H9 (cell line): ENCODE results near the gene TAS2R8. TPM values are rescaled to one million over a fixed set of nuclear protein-coding genes. Genes with fewer than 3 reads are reported as not detected.

ENCODE experiments used
- DNase-seq: peaks from one replicate; pipeline ENCODE4 v3.0.0-alpha.2; 2017
- H2AFZ ChIP-seq: one replicate; pipeline ENCODE4 v1.6.1; 2013; ENCODE audit warnings: mild to moderate bottlenecking, low read length, control low read depth, moderate library complexity
- H2AK5ac ChIP-seq: 2 replicates; pipeline ENCODE4 v1.6.1; 2013; ENCODE audit warnings: low read length, control low read depth, mixed read lengths; ENCODE audit not compliant: insufficient read length
- H2BK120ac ChIP-seq: one replicate; pipeline ENCODE4 v1.6.1; 2013; ENCODE audit warnings: low read depth, mild to moderate bottlenecking, low read length, control low read depth, inconsistent platforms; ENCODE audit not compliant: poor library complexity, severe bottlenecking
- H2BK12ac ChIP-seq: 2 replicates; pipeline ENCODE4 v1.6.1; 2013; ENCODE audit warnings: low read length, control low read depth, mixed read lengths, low read depth; ENCODE audit not compliant: insufficient read length
- H2BK15ac ChIP-seq: 2 replicates; pipeline ENCODE4 v1.6.1; 2013; ENCODE audit warnings: low read depth, low read length, control low read depth
- H2BK20ac ChIP-seq: one replicate; pipeline ENCODE4 v1.6.1; 2013; ENCODE audit warnings: low read depth, mild to moderate bottlenecking, low read length, control low read depth, inconsistent platforms; ENCODE audit not compliant: poor library complexity, severe bottlenecking
- H2BK5ac ChIP-seq: 2 replicates; pipeline ENCODE4 v1.6.1; 2013; ENCODE audit warnings: low read length, control low read depth, mixed read lengths; ENCODE audit not compliant: insufficient read length
- H3K14ac ChIP-seq: 2 replicates; pipeline ENCODE4 v1.6.1; 2013; ENCODE audit warnings: low read length, control low read depth; ENCODE audit not compliant: insufficient read depth
- H3K18ac ChIP-seq: 2 replicates; pipeline ENCODE4 v1.6.1; 2013; ENCODE audit warnings: low read depth, mild to moderate bottlenecking, mixed read lengths, low read length, control low read depth; ENCODE audit not compliant: insufficient read length
- H3K23ac ChIP-seq: 2 replicates; pipeline ENCODE4 v1.6.1; 2013; ENCODE audit warnings: low read length, control low read depth, mixed read lengths, low read depth; ENCODE audit not compliant: insufficient read length
- H3K23me2 ChIP-seq: 2 replicates; pipeline ENCODE4 v1.6.1; 2013; ENCODE audit warnings: low read depth, mild to moderate bottlenecking, mixed read lengths, low read length, control low read depth; ENCODE audit not compliant: insufficient read length, poor library complexity, severe bottlenecking
- H3K27ac ChIP-seq: 2 replicates; pipeline ENCODE4 v1.5.1; 2013; ENCODE audit warnings: low read length, control low read depth, mixed read lengths, low read depth; ENCODE audit not compliant: insufficient read length
- H3K27me3 ChIP-seq: 2 replicates; pipeline ENCODE4 v1.6.1; 2013; ENCODE audit warnings: low read length, control low read depth, inconsistent platforms; ENCODE audit not compliant: insufficient read depth
- H3K4ac ChIP-seq: 2 replicates; pipeline ENCODE4 v1.6.1; 2013; ENCODE audit warnings: low read depth, mild to moderate bottlenecking, control low read depth, inconsistent platforms, low read length, moderate library complexity
- H3K4me1 ChIP-seq: 2 replicates; pipeline ENCODE4 v1.6.1; 2013; ENCODE audit warnings: low read length, control low read depth, inconsistent platforms; ENCODE audit not compliant: insufficient read depth
- H3K4me2 ChIP-seq: 2 replicates; pipeline ENCODE4 v1.6.1; 2013; ENCODE audit warnings: low read length, control low read depth, mixed read lengths; ENCODE audit not compliant: insufficient read length, insufficient read depth
- H3K56ac ChIP-seq: 2 replicates; pipeline ENCODE4 v1.6.1; 2013; ENCODE audit warnings: low read depth, mild to moderate bottlenecking, mixed read lengths, low read length, control low read depth; ENCODE audit not compliant: insufficient read length
- H3K79me1 ChIP-seq: 2 replicates; pipeline ENCODE4 v1.6.1; 2013; ENCODE audit warnings: low read depth, mild to moderate bottlenecking, moderate library complexity, low read length, control low read depth, inconsistent platforms; ENCODE audit not compliant: insufficient read depth, poor library complexity, severe bottlenecking
- H3K79me2 ChIP-seq: 2 replicates; pipeline ENCODE4 v1.6.1; 2013; ENCODE audit warnings: low read length, control low read depth, inconsistent platforms; ENCODE audit not compliant: insufficient read depth
- H3K9ac ChIP-seq: 2 replicates; pipeline ENCODE4 v1.6.1; 2013; ENCODE audit warnings: low read length, control low read depth, mixed read lengths; ENCODE audit not compliant: insufficient read length; ENCODE audit errors: extremely low read depth
- H3K9me3 ChIP-seq: one replicate; pipeline ENCODE4 v1.6.1; 2013; ENCODE audit warnings: low read depth, low read length, inconsistent platforms; ENCODE audit not compliant: control insufficient read depth
- H3T11ph ChIP-seq: one replicate; pipeline ENCODE4 v1.6.1; 2013; ENCODE audit warnings: mild to moderate bottlenecking, low read length, control low read depth, inconsistent platforms
- H4K20me1 ChIP-seq: one replicate; pipeline ENCODE4 v1.6.1; 2013; ENCODE audit not compliant: control insufficient read depth, insufficient read length, insufficient read depth
- H4K5ac ChIP-seq: 2 replicates; pipeline ENCODE4 v1.6.1; 2013; ENCODE audit warnings: low read depth, mild to moderate bottlenecking, mixed read lengths, low read length, control low read depth; ENCODE audit not compliant: insufficient read length
- H4K8ac ChIP-seq: replicated peaks from 2 replicates; pipeline ENCODE4 v1.6.1; 2013; ENCODE audit warnings: low read length, control low read depth, mixed read lengths, low read depth; ENCODE audit not compliant: insufficient read length
- H4K91ac ChIP-seq: 2 replicates; pipeline ENCODE4 v1.6.1; 2013; ENCODE audit warnings: low read depth, mild to moderate bottlenecking, moderate library complexity, mixed read lengths, low read length, control low read depth; ENCODE audit not compliant: insufficient read length
- H3K27ac Mint-ChIP-seq, 3 experiments: 2 replicates in 2 of 3; 3 replicates in 1 of 3; pipeline ENCODE4 v1.8.0; 2020 to 2021; ENCODE audit warnings: mixed read lengths in 3 of 3, mild to moderate bottlenecking in 1 of 3, moderate library complexity in 1 of 3
- H3K27me3 Mint-ChIP-seq: 2 replicates; pipeline ENCODE4 v1.8.0; 2021; ENCODE audit warnings: low read depth, mild to moderate bottlenecking, moderate library complexity, mixed read lengths
- H3K36me3 Mint-ChIP-seq, 3 experiments: 2 replicates in 2 of 3; 3 replicates in 1 of 3; pipeline ENCODE4 v1.8.0; 2020 to 2021; ENCODE audit warnings: low read depth in 3 of 3, mixed read lengths in 3 of 3; ENCODE audit not compliant: insufficient read depth in 1 of 3
- H3K4me1 Mint-ChIP-seq, 2 experiments: 2 replicates each; pipeline ENCODE4 v1.8.0; 2020; ENCODE audit warnings: mixed read lengths in 2 of 2
- H3K4me3 Mint-ChIP-seq, 2 experiments: 2 replicates in 1 of 2; 3 replicates in 1 of 2; pipeline ENCODE4 v1.8.0; 2020 to 2021; ENCODE audit warnings: mild to moderate bottlenecking in 2 of 2, mixed read lengths in 2 of 2, moderate library complexity in 1 of 2
- H3K9me3 Mint-ChIP-seq, 2 experiments: 2 replicates in 1 of 2; 3 replicates in 1 of 2; pipeline ENCODE4 v1.8.0; 2020; ENCODE audit warnings: mild to moderate bottlenecking in 2 of 2, mixed read lengths in 2 of 2, moderate library complexity in 1 of 2
- WGBS: extraction: QIAGEN DNeasy Blood & Tissue Kit; methylation state at CpG from one replicate; pipeline ENCODE4 v1.1.7; 2013; ENCODE audit warnings: missing lambda C conversion rate, low lambda C conversion rate, mixed read lengths; ENCODE audit not compliant: insufficient read length; ENCODE audit errors: extremely low coverage; 5-methylcytosine and 5-hydroxymethylcytosine counted together
- total RNA-seq: library from RNA; stranded (reverse); gene quantifications from 2 replicates; pipeline ENCODE4 v1.2.1, GENCODE V29; 2021
- TF ChIP-seq, protein P1 (sequence below): fragments of 200-600 bp; sonication (generic); conservative IDR thresholded peaks from 3 replicates; pipeline ENCODE4 v1.8.0; 2021; ENCODE audit warnings: antibody characterized with exemption, mild to moderate bottlenecking

The TAS2R8 gene
- total RNA-seq, 1 experiment from 2014 or later, result not detected

DNA sequence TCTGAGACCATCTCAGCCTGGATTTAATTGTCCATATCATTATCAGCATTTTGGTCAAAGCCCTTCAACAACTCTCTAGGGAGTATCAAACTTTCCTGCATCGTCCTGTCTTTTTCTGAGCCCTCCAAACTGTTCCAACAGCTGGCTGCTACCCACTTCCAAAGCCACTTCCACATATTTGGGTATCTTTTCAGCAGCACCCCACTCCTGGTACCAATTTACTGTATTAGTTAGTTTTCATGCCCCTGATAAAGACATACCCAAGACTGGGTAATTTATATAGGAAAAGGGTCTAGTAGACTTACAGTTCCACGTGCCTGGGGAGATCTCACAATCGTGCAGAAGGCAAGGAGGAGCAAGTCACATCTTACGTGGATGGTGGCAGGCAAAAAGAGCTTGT, 50.9 kb downstream of the TAS2R8 start:
- H3K27ac Mint-ChIP-seq, result no peak overlapping the region; a peak in 1 of 7 replicates
- Histone ChIP-seq H2BK120ac (no peak overlapping the region), H2AK5ac (no peak overlapping the region), H3K18ac (no peak overlapping the region), H3K9me3 (no peaks in the 10 kb centered on the region), H2AFZ (no peak overlapping the region), H3K9ac (no peak overlapping the region), H3K79me1 (no peaks in the 10 kb centered on the region), H3K27me3 (no peaks in the 10 kb centered on the region), H3K4me2 (no peak overlapping the region), H3K23me2 (no peaks in the 10 kb centered on the region), H3K4me1 (no peaks in the 10 kb centered on the region), H3K14ac (no peak overlapping the region), H3K79me2 (no peaks in the 10 kb centered on the region), H3K4ac (no peak overlapping the region), H4K5ac (no peak overlapping the region), H3K56ac (no peak overlapping the region), H4K91ac (no peak overlapping the region), H2BK12ac (no peak overlapping the region), H4K8ac (no peak overlapping the region), H2BK15ac (no peak overlapping the region), H3T11ph (no peak overlapping the region), H3K27ac (no peak overlapping the region), H2BK20ac (no peak overlapping the region), H2BK5ac (no peak overlapping the region), H3K23ac (no peak overlapping the region), H4K20me1 (no peaks in the 10 kb centered on the region)
- H3K36me3 Mint-ChIP-seq, result peaks cover 10 to 12% (median 12%) of the 10 kb centered on the region in 3 experiments
- DNase-seq, result no peak
- peaks cover 2% of the 10 kb centered on the region for H3K27me3 Mint-ChIP-seq
- no CpG with 5 or more reads among the region's 4 CpGs for WGBS
- H3K9me3 Mint-ChIP-seq, result peaks cover 21% of the 10 kb centered on the region in 2 experiments
- H3K4me1 Mint-ChIP-seq, result no peaks in the 10 kb centered on the region
- no peak overlapping the region for H3K4me3 Mint-ChIP-seq
- TF ChIP-seq, protein P1, sequence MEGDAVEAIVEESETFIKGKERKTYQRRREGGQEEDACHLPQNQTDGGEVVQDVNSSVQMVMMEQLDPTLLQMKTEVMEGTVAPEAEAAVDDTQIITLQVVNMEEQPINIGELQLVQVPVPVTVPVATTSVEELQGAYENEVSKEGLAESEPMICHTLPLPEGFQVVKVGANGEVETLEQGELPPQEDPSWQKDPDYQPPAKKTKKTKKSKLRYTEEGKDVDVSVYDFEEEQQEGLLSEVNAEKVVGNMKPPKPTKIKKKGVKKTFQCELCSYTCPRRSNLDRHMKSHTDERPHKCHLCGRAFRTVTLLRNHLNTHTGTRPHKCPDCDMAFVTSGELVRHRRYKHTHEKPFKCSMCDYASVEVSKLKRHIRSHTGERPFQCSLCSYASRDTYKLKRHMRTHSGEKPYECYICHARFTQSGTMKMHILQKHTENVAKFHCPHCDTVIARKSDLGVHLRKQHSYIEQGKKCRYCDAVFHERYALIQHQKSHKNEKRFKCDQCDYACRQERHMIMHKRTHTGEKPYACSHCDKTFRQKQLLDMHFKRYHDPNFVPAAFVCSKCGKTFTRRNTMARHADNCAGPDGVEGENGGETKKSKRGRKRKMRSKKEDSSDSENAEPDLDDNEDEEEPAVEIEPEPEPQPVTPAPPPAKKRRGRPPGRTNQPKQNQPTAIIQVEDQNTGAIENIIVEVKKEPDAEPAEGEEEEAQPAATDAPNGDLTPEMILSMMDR, result no peak

Other genes starting within 250 kb of the TAS2R8 start
- 64.5 and 66.6 TPM in 2 replicates for gene MAGOHB, start 193.7 kb downstream of the TAS2R8 start, total RNA-seq
- gene STYK1, start 133.2 kb downstream of the TAS2R8 start, total RNA-seq, result 0.37 and 0.57 TPM in 2 replicates
- gene YBX3, start 84.0 kb downstream of the TAS2R8 start, total RNA-seq, result 343 and 350 TPM in 2 replicates
- not detected in 2 replicates for gene TAS2R7, start 4.7 kb downstream of the TAS2R8 start, total RNA-seq
- not detected in 2 replicates for gene TAS2R9, start 2.9 kb upstream of the TAS2R8 start, total RNA-seq
- 0.22 TPM in 2 replicates for gene TAS2R10, start 19.1 kb upstream of the TAS2R8 start, total RNA-seq
- 1.9 and 4.3 TPM in 2 replicates for gene PRR4, start 42.2 kb upstream of the TAS2R8 start, total RNA-seq
- 14.9 and 15.8 TPM in 2 replicates for gene PRH1, start 77.0 kb upstream of the TAS2R8 start, total RNA-seq
- gene TAS2R13, start 102.3 kb upstream of the TAS2R8 start, total RNA-seq, result 0.50 and 0.75 TPM in 2 replicates
- gene PRH2, start 122.0 kb upstream of the TAS2R8 start, total RNA-seq, result not detected in 2 replicates
- gene TAS2R14, start 132.0 kb upstream of the TAS2R8 start, total RNA-seq, result 1.9 and 2.1 TPM in 2 replicates
- gene TAS2R50, start 179.6 kb upstream of the TAS2R8 start, total RNA-seq, result 0.66 and 0.77 TPM in 2 replicates
- 0.88 and 1.3 TPM in 2 replicates for gene TAS2R20, start 191.0 kb upstream of the TAS2R8 start, total RNA-seq
- 1.7 and 2.6 TPM in 2 replicates for gene TAS2R19, start 215.3 kb upstream of the TAS2R8 start, total RNA-seq
- 1.7 and 2.3 TPM in 2 replicates for gene TAS2R31, start 224.1 kb upstream of the TAS2R8 start, total RNA-seq